ENCODE results near the gene PTPRM.

DNA sequence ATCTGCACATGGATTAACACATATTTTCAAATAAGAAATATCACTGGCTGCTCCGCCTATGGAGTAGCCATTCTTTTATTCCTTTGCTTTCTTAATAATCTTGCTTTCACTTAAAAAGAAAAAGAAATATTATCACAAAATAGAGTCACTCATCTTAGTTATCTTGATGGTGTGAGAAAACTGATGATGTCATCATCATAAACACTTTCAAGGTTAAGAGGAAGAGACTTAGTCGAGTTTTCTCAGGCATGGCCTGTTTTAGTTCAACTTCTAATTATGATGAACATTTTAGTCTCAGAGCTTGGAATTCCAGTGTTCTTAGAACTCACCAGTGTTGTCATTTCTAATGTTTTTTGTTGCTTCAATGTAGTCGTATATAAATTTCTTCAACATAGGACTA lies 506.1 kb downstream of the PTPRM start:
- TF ChIP-seq, protein P1, sequence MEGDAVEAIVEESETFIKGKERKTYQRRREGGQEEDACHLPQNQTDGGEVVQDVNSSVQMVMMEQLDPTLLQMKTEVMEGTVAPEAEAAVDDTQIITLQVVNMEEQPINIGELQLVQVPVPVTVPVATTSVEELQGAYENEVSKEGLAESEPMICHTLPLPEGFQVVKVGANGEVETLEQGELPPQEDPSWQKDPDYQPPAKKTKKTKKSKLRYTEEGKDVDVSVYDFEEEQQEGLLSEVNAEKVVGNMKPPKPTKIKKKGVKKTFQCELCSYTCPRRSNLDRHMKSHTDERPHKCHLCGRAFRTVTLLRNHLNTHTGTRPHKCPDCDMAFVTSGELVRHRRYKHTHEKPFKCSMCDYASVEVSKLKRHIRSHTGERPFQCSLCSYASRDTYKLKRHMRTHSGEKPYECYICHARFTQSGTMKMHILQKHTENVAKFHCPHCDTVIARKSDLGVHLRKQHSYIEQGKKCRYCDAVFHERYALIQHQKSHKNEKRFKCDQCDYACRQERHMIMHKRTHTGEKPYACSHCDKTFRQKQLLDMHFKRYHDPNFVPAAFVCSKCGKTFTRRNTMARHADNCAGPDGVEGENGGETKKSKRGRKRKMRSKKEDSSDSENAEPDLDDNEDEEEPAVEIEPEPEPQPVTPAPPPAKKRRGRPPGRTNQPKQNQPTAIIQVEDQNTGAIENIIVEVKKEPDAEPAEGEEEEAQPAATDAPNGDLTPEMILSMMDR (conservative IDR thresholded peaks at IDR 0.05; ENCODE audit: low read depth, low read length): no peak
- TF ChIP-seq, protein P2, sequence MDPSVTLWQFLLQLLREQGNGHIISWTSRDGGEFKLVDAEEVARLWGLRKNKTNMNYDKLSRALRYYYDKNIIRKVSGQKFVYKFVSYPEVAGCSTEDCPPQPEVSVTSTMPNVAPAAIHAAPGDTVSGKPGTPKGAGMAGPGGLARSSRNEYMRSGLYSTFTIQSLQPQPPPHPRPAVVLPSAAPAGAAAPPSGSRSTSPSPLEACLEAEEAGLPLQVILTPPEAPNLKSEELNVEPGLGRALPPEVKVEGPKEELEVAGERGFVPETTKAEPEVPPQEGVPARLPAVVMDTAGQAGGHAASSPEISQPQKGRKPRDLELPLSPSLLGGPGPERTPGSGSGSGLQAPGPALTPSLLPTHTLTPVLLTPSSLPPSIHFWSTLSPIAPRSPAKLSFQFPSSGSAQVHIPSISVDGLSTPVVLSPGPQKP (IDR thresholded peaks at IDR 0.05; ENCODE audit: borderline replicate concordance, low read depth, low read length): no peak
- TF ChIP-seq RAD21 (IDR thresholded peaks at IDR 0.05; ENCODE audit: low read length) (no peak), POLR2A (IDR thresholded peaks at IDR 0.05; ENCODE audit: low read depth, low read length) (no peak), FOS (IDR thresholded peaks at IDR 0.05; ENCODE audit: low read depth, low read length) (no peak), RFX5 (IDR thresholded peaks at IDR 0.05; ENCODE audit: low read depth, low read length) (no peak)
- TF ChIP-seq, protein P3, sequence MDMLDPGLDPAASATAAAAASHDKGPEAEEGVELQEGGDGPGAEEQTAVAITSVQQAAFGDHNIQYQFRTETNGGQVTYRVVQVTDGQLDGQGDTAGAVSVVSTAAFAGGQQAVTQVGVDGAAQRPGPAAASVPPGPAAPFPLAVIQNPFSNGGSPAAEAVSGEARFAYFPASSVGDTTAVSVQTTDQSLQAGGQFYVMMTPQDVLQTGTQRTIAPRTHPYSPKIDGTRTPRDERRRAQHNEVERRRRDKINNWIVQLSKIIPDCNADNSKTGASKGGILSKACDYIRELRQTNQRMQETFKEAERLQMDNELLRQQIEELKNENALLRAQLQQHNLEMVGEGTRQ (IDR thresholded peaks at IDR 0.05; ENCODE audit: low read depth, low read length): no peak
